Measurements from ENCODE around the gene RTRAF. TPM values are rescaled to one million over a fixed set of nuclear protein-coding genes. Genes with fewer than 3 reads are reported as not detected.

RTRAF gene
- 226 and 229 TPM in 2 replicates for total RNA-seq

DNA sequence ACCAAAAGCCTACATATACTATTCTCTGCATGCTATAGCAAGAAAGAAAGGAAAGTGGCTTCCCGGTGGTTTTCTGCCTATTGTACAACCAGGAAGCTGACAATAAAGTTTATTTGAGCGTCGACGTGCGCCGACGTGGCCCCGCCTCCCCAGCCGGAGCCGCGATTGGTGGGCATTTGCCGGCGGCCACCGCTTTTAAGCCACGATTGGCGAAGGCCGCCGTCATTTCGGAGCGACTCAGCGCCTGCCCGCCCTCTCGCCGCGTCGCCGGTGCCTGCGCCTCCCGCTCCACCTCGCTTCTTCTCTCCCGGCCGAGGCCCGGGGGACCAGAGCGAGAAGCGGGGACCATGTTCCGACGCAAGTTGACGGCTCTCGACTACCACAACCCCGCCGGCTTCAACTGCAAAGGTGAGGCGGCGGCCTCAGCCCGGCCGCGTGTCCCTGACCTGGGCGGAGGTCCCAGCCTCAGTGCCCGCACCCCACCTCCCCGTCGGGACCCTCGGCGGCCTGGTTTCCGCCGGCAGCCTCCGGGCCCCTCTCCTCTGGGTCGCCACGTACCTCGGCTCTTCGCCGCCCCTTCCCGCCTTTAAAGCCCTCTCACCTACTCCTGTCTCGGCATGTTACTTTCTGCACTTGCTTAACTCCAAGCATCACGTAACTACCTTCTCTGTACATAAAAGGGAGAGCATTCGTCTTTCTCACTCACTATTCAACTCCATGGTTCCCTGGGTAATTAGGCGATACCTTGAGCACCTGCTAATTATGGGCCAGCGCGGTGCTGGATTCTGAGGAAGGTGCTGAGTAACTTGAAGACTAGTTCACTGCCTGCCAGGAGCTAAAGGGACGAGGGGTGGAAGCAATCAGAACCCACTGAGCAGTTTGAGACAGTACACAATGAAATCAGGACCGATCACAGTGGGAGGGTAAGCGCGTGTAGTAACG, at the start of gene RTRAF:
TSS of gene RTRAF (plus strand) at position 254 of the 942 bp plus-strand sequence. CDS start at position 348, 94 bp downstream.
- H3K36me3 Mint-ChIP-seq (ENCODE audit: low read depth), result peaks cover 21% of the 10 kb centered on the region
- intact Hi-C loops (cut with micrococcal nuclease), result loop anchor here (1.0 to 5.0 kb wide), 4 partner anchors 140 to 749 kb away; partner anchors contain the start of genes FRMD6, GPR137C, TMX1 and TXNDC16

DNA sequence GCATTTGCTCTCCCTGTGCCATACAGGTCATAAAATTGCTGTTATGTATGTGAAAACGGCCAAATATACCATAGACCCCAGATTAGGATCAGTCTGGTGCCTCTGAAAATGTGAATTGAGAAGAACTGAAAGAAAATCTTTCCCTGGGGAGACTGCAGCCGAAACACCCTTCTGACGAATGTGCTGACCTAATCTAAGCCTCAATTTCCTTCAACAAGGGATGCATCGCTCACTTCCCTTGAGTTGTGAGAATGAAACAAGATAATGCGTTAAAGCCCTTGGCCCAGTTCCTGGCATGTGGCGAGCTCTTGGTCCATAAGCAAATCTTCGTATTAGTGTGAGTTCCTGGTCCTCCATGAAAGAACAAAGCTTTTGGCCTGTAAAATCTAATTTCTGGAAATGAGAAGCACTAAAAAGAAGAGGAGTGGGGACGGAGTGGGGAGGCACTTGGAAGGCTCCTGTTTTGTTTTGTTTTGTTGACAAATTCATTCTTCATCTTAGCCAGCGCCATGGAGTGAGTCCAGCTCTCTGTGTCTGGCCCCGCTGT, 49.5 kb upstream of the RTRAF start:
- no peaks in the 10 kb centered on the region for H3K27me3 Mint-ChIP-seq
- H3K4me3 Mint-ChIP-seq, result no peak overlapping the region
- H3K4me1 Mint-ChIP-seq, result peaks cover 22% of the 10 kb centered on the region
- H3K27ac Mint-ChIP-seq, result no peak overlapping the region
- intact Hi-C loops (cut with micrococcal nuclease), result no loop called here
- no peak for DNase-seq
- H3K36me3 Mint-ChIP-seq (ENCODE audit: low read depth), result peaks cover 42% of the 10 kb centered on the region
- H3K9me3 Mint-ChIP-seq, result no peaks in the 10 kb centered on the region

More for the DNA sequence above, at the start of gene RTRAF:
- Mint-ChIP-seq H3K9me3 (no peaks in the 10 kb centered on the region), H3K27ac (peak within 1 kb of the TSS; percentile 96), H3K4me1 (peaks cover 18% of the 10 kb centered on the region), H3K4me3 (peak within 1 kb of the TSS; percentile 93), H3K27me3 (no peaks in the 10 kb centered on the region)
- peak; percentile 98 for DNase-seq

DNA sequence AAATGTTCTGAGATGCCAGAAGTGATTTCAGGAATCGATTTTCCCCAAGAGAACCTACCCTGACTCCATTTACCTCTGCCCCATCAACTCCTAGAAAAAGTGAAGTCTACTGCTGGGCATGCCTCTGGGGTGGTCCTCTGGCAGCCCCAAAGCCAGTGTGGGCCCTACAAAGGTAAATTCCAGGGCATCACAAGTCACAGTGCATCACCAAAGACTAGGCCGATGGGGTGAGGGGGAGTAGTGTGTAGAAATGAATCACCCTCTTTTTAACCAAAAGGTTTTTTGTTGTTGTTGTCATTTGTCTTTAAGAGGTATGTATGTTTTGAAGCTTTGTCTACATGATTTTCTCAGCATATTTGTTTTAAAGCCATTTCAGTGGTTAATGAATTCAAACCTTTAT, 46.4 kb upstream of the RTRAF start:
- Mint-ChIP-seq H3K4me3 (no peak overlapping the region), H3K27ac (peak overlapping the region; percentile 34), H3K4me1 (peaks cover 28% of the 10 kb centered on the region), H3K27me3 (no peaks in the 10 kb centered on the region), H3K36me3 (ENCODE audit: low read depth) (peaks cover 69% of the 10 kb centered on the region), H3K9me3 (peaks cover 11% of the 10 kb centered on the region)
- no peak for DNase-seq
- intact Hi-C loops (cut with micrococcal nuclease), result no loop called here

DNA sequence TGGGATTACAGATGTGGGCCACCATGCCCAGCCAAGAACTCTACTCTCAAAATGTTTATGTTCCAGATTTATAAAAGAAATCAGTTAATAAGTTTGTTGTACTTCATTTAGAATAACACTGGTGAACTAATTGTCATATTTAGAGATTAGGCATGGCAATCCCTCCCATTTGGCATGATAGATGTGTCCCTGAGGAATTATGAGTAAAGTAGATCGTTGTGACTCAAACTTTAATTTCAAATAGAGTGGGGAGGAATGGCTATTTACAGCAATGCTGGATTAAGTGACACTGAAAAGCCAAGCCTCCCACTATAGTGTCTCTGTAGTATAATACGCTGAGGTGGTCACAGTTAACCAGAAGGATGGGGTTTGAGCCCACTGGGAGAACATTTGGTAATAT, 39.3 kb upstream of the RTRAF start:
- Mint-ChIP-seq H3K27me3 (no peaks in the 10 kb centered on the region), H3K27ac (peak overlapping the region; percentile 34), H3K36me3 (ENCODE audit: low read depth) (peaks cover 79% of the 10 kb centered on the region), H3K9me3 (peaks cover 11% of the 10 kb centered on the region), H3K4me3 (no peak overlapping the region), H3K4me1 (peaks cover 11% of the 10 kb centered on the region)
- DNase-seq, result no peak
- intact Hi-C loops (cut with micrococcal nuclease), result no loop called here

GRCh38 chr14:51951656-51952055, 37.7 kb upstream of the RTRAF start:
- peaks cover 8% of the 10 kb centered on the region for H3K4me1 Mint-ChIP-seq
- peaks cover 78% of the 10 kb centered on the region for H3K36me3 Mint-ChIP-seq (ENCODE audit: low read depth)
- peaks cover 5% of the 10 kb centered on the region for H3K9me3 Mint-ChIP-seq
- no peak overlapping the region for H3K4me3 Mint-ChIP-seq
- DNase-seq, result no peak
- H3K27me3 Mint-ChIP-seq, result no peaks in the 10 kb centered on the region
- intact Hi-C loops (cut with micrococcal nuclease), result no loop called here
- H3K27ac Mint-ChIP-seq, result no peak overlapping the region

- H3K36me3 Mint-ChIP-seq (ENCODE audit: low read depth), result peaks cover 87% of the 10 kb centered on the region
- H3K4me3 Mint-ChIP-seq, result no peak overlapping the region
- intact Hi-C loops (cut with micrococcal nuclease), result no loop called here
- no peak for DNase-seq
- H3K9me3 Mint-ChIP-seq, result peaks cover 18% of the 10 kb centered on the region
- peaks cover 7% of the 10 kb centered on the region for H3K4me1 Mint-ChIP-seq
- H3K27ac Mint-ChIP-seq, result no peak overlapping the region
- no peaks in the 10 kb centered on the region for H3K27me3 Mint-ChIP-seq
Observed at GRCh38 chr14:51954031-51954430, 35.3 kb upstream of the RTRAF start.

- intact Hi-C loops (cut with micrococcal nuclease), result no loop called here
- Mint-ChIP-seq H3K4me1 (peaks cover 7% of the 10 kb centered on the region), H3K27ac (no peak overlapping the region), H3K9me3 (peaks cover 24% of the 10 kb centered on the region), H3K4me3 (no peak overlapping the region), H3K36me3 (ENCODE audit: low read depth) (peaks cover 91% of the 10 kb centered on the region), H3K27me3 (no peaks in the 10 kb centered on the region)
- no peak for DNase-seq
Observed at GRCh38 chr14:51954657-51955056, 34.7 kb upstream of the RTRAF start.

- no peak overlapping the region for H3K27ac Mint-ChIP-seq
- intact Hi-C loops (cut with micrococcal nuclease), result no loop called here
- DNase-seq, result no peak
- peaks cover 18% of the 10 kb centered on the region for H3K4me1 Mint-ChIP-seq
- H3K9me3 Mint-ChIP-seq, result peaks cover 29% of the 10 kb centered on the region
- peaks cover 85% of the 10 kb centered on the region for H3K36me3 Mint-ChIP-seq (ENCODE audit: low read depth)
- H3K4me3 Mint-ChIP-seq, result no peak overlapping the region
- no peaks in the 10 kb centered on the region for H3K27me3 Mint-ChIP-seq
Observed at GRCh38 chr14:51957950-51958349, 31.4 kb upstream of the RTRAF start.

DNA sequence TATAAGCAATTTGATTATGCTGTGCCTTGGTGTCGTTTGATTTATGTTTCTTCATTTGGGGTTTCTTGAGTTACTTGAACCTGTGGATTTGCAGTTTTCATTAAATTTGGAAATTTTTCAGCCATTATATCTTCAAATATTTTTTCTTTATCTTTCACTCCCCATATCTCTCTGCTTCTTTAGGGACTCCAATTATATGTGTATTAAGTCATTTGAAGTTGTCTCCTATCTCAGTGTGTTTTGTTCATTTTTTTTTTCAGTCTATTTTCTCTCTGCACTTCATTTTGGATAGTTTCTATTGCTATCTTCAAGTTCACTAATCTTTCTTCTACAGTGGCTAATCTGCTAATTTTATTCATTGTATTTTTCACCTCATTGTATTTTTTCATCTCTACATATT, 29.4 kb upstream of the RTRAF start:
- H3K36me3 Mint-ChIP-seq (ENCODE audit: low read depth), result peaks cover 75% of the 10 kb centered on the region
- intact Hi-C loops (cut with micrococcal nuclease), result no loop called here
- H3K27me3 Mint-ChIP-seq, result no peaks in the 10 kb centered on the region
- peaks cover 23% of the 10 kb centered on the region for H3K4me1 Mint-ChIP-seq
- H3K4me3 Mint-ChIP-seq, result no peak overlapping the region
- no peak for DNase-seq
- no peak overlapping the region for H3K27ac Mint-ChIP-seq
- H3K9me3 Mint-ChIP-seq, result peaks cover 29% of the 10 kb centered on the region

- no peak overlapping the region for H3K4me3 Mint-ChIP-seq
- no peak for DNase-seq
- H3K4me1 Mint-ChIP-seq, result peaks cover 24% of the 10 kb centered on the region
- H3K36me3 Mint-ChIP-seq (ENCODE audit: low read depth), result peaks cover 72% of the 10 kb centered on the region
- intact Hi-C loops (cut with micrococcal nuclease), result no loop called here
- H3K27ac Mint-ChIP-seq, result no peak overlapping the region
- H3K9me3 Mint-ChIP-seq, result peaks cover 29% of the 10 kb centered on the region
- H3K27me3 Mint-ChIP-seq, result no peaks in the 10 kb centered on the region
Observed at GRCh38 chr14:51960866-51961265, 28.5 kb upstream of the RTRAF start.

DNA sequence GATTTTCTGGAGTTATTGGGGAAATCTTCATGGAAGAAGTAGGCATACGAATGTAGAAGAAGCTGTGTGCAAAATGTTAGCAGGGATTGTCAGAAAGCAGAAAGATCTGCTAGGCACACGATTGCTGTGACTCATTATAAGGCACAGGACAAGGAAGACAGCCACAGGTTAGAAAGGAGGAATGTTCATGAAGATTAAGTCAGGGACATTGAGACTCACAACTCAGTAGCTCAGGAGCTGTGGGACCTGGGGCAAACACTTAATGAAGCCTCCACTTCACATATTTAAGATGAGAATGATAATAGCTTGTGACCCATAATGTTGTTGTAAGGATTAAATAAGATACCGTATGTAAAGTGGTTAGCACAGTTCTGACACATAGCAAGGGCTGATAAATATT, 26.6 kb upstream of the RTRAF start:
- peak overlapping the region; percentile 19 for H3K4me3 Mint-ChIP-seq
- intact Hi-C loops (cut with micrococcal nuclease), result no loop called here
- peaks cover 62% of the 10 kb centered on the region for H3K36me3 Mint-ChIP-seq (ENCODE audit: low read depth)
- peaks cover 21% of the 10 kb centered on the region for H3K4me1 Mint-ChIP-seq
- peak overlapping the region; percentile 50 for H3K27ac Mint-ChIP-seq
- no peaks in the 10 kb centered on the region for H3K27me3 Mint-ChIP-seq
- no peak for DNase-seq
- H3K9me3 Mint-ChIP-seq, result peaks cover 22% of the 10 kb centered on the region

- Mint-ChIP-seq H3K4me1 (peaks cover 21% of the 10 kb centered on the region), H3K9me3 (peaks cover 18% of the 10 kb centered on the region), H3K27me3 (no peaks in the 10 kb centered on the region), H3K27ac (peak overlapping the region; percentile 65), H3K36me3 (ENCODE audit: low read depth) (peaks cover 59% of the 10 kb centered on the region), H3K4me3 (peak overlapping the region; percentile 56)
- intact Hi-C loops (cut with micrococcal nuclease), result no loop called here
- no peak for DNase-seq
Observed at GRCh38 chr14:51963286-51963685, 26.1 kb upstream of the RTRAF start.

- intact Hi-C loops (cut with micrococcal nuclease), result no loop called here
- H3K27ac Mint-ChIP-seq, result no peak overlapping the region
- no peaks in the 10 kb centered on the region for H3K27me3 Mint-ChIP-seq
- no peak overlapping the region for H3K4me3 Mint-ChIP-seq
- no peak for DNase-seq
- H3K36me3 Mint-ChIP-seq (ENCODE audit: low read depth), result peaks cover 36% of the 10 kb centered on the region
- peaks cover 11% of the 10 kb centered on the region for H3K4me1 Mint-ChIP-seq
- no peaks in the 10 kb centered on the region for H3K9me3 Mint-ChIP-seq
Observed at GRCh38 chr14:51967521-51967920, 21.8 kb upstream of the RTRAF start.

- H3K9me3 Mint-ChIP-seq, result no peaks in the 10 kb centered on the region
- intact Hi-C loops (cut with micrococcal nuclease), result no loop called here
- H3K36me3 Mint-ChIP-seq (ENCODE audit: low read depth), result peaks cover 24% of the 10 kb centered on the region
Observed at GRCh38 chr14:51969852-51970540, 19.4 kb upstream of the RTRAF start.

More at GRCh38 chr14:51969852-51970540, 19.4 kb upstream of the RTRAF start:
- H3K27ac Mint-ChIP-seq, result no peak overlapping the region
- H3K4me3 Mint-ChIP-seq, result no peak overlapping the region
- peaks cover 1% of the 10 kb centered on the region for H3K4me1 Mint-ChIP-seq
- DNase-seq, result no peak
- no peaks in the 10 kb centered on the region for H3K27me3 Mint-ChIP-seq
